ENCODE results near the gene MSLN.

The MSLN gene

DNA sequence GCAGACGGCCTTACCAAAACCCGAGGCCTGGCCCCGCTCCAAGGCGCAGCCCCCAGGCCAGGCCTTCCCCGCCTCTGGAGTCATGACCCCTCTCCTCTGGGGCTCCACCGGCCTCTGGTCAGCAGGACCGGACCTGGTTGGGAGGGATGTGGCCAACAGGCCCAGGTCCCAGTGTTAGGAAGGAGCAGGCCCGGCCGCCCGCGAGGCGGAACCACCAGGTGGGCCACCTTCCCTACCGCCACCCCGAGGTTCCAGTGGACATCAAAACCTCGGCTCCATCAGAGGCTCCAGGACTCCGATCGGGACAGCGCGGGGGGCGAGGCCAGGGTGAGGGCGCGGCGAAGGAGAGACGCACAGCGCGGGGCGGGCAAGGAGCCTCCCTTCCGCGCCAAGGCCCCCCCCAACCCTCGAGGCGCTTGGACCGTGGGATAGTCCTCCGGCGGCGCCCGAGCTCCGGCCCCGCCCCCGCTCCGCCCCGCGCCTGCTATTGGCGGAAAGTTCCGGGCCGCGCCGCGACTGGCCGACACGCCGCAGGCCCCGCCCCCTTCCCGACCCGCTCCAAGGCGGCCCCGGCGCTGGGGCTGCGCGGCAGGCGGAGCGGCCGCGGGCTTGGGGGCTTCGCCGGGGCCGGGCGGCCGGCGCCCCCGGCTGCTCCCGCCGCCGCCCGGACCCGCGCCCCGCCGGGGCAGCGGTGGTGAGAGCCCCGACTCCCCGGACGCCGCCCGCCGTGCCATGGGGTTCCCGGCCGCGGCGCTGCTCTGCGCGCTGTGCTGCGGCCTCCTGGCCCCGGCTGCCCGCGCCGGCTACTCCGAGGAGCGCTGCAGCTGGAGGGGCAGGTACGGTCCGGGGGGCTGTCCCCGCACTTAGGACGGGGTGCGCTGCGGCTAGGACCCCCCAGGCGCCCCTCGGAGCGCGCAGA lies 45.7 kb upstream of the MSLN start, which contains the start of gene METRN:
Gene METRN (plus strand): TSS at position 561 of the 919 bp plus-strand sequence. CDS start 172 bp downstream, at position 733.
- peaks cover 0 to 44% (median 27%) of the 10 kb centered on the region in 4 donors for H3K4me1 ChIP-seq
- intact Hi-C loops (cut with DNase I; ENCODE audit: low total_unique reads): loop anchor here (2.0 to 5.0 kb wide), 2 partner anchors 26 to 342 kb away; partner anchors contain the start of gene CIAO3

DNA sequence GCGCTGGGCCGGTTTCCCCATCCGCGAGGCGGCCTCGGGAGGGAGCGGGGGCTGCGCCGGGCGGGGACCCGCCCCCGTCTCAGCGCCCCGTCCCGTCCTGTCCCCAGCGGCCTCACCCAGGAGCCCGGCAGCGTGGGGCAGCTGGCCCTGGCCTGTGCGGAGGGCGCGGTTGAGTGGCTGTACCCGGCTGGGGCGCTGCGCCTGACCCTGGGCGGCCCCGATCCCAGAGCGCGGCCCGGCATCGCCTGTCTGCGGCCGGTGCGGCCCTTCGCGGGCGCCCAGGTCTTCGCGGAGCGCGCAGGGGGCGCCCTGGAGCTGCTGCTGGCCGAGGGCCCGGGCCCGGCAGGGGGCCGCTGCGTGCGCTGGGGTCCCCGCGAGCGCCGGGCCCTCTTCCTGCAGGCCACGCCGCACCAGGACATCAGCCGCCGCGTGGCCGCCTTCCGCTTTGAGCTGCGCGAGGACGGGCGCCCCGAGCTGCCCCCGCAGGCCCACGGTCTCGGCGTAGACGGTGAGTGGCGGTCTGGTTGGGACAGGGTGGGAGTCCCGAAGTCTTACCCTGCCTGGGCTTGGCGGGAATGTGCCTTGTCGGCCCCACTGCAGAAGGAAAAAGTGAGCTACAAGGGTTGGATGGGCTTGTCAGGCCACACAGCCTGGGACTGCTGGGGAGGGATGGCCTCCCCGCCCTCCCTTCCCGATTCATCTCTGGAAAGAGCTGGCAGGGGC lies 44.9 kb upstream of the MSLN start:
- DNase-seq: no peak
- H3K27me3 ChIP-seq: peaks cover 0 to 36% of the 10 kb centered on the region in 2 donors
- intact Hi-C loops (cut with DNase I; ENCODE audit: low total_unique reads): loop anchor here (2.0 kb wide), 1 partner anchor 25 kb away; the partner anchor contains the start of gene CIAO3

More for the DNA sequence above, 45.7 kb upstream of the MSLN start, which contains the start of gene METRN:
- no peaks in the 10 kb centered on the region for H3K9me3 ChIP-seq
- no peaks in the 10 kb centered on the region for H3K36me3 ChIP-seq
- peaks cover 0 to 44% of the 10 kb centered on the region in 2 donors for H3K27me3 ChIP-seq
- no peak for TF ChIP-seq CTCF (IDR thresholded peaks at IDR 0.05)
- H3K4me3 ChIP-seq: peak within 1 kb of the TSS; percentile 56 to 75
- H3K27ac ChIP-seq: no peak within 1 kb of the TSS
- DNase-seq: peak; percentile 90 to 94

GRCh38 chr16:716200-716568 lies 44.4 kb upstream of the MSLN start:
- intact Hi-C loops (cut with DNase I; ENCODE audit: low total_unique reads): no loop called here
- Histone ChIP-seq H3K27ac (no peak overlapping the region), H3K4me1 (peaks cover 0 to 50% (median 31%) of the 10 kb centered on the region in 4 donors), H3K36me3 (no peaks in the 10 kb centered on the region), H3K27me3 (peaks cover 0 to 31% of the 10 kb centered on the region in 2 donors), H3K4me3 (peak overlapping the region; percentile 56 to 75), H3K9me3 (no peaks in the 10 kb centered on the region)
- TF ChIP-seq CTCF (IDR thresholded peaks at IDR 0.05): no peak
- DNase-seq: no peak

More for the DNA sequence above, 44.9 kb upstream of the MSLN start:
- Histone ChIP-seq H3K4me1 (peaks cover 0 to 46% (median 31%) of the 10 kb centered on the region in 4 donors), H3K27ac (no peak overlapping the region), H3K4me3 (peak overlapping the region; percentile 56 to 75), H3K9me3 (no peaks in the 10 kb centered on the region), H3K36me3 (no peaks in the 10 kb centered on the region)
- TF ChIP-seq CTCF (IDR thresholded peaks at IDR 0.05): no peak

GRCh38 chr16:716768-717325 lies 43.7 kb upstream of the MSLN start:
- no peak for TF ChIP-seq CTCF (IDR thresholded peaks at IDR 0.05)
- no peaks in the 10 kb centered on the region for H3K9me3 ChIP-seq
- H3K4me1 ChIP-seq: peaks cover 0 to 55% (median 35%) of the 10 kb centered on the region in 4 donors
- DNase-seq: no peak
- H3K36me3 ChIP-seq: no peaks in the 10 kb centered on the region
- intact Hi-C loops (cut with DNase I; ENCODE audit: low total_unique reads): no loop called here
- no peak overlapping the region for H3K4me3 ChIP-seq
- H3K27ac ChIP-seq: no peak overlapping the region
- peaks cover 0 to 24% of the 10 kb centered on the region in 2 donors for H3K27me3 ChIP-seq

All from tibial artery (tissue), 4 donors.